T-helper 9 cell (primary cell): Measurements from ENCODE around the gene CPEB4.
A peak's percentile ranks its signal among the peaks of the same experiment; 100 is the strongest.

Experiments
- DNase-seq: peaks from one replicate; pipeline ENCODE4 v3.0.0-alpha.2; 2020
- total RNA-seq, 2 donors: gene quantifications; one replicate each; lab custom pipeline; 2026; lab: John Stamatoyannopoulos, UW

The CPEB4 gene
- 30.8 to 38.6 reads per million in 2 donors for total RNA-seq

DNA sequence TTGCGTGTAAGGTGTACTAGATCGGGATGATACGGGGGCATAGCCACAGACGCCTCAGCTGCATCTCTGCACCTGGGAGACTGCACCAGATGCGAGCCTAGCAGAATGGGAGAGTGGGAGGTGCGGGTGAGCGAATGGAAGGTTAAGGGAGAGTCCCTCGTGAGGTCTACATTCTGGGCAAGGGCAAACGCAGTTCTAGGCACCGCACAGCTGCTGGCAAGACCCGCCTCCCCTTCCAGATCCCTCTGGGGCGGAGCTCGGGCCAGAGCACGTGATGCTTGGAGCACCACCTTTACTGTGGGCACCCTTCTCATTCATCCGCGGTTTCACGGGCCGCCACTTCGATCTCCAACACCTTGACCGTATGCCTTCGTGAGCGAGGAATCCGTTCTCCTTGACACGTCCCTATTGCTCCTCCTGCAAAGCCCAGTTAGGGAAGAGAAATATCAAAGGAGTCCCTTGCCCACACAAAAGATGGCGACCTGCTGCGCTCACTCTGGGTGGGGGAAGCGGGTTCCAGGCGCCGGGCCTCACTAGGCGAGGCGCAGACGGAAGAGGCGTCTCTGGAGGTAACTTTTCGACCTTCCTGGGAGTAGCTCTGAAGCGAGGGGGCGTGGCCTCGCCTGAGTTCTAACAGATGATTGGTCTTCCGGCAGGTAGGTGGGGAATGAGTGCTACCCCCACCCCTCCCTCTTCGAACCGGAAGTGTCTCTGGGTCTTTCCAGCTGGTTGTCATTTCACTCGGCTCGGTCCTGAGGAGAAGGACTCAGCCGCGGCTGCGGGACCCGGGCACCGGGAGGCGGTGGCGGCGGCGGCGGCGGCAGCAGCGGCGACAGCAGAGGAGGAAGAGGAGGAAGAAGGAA is at the start of gene CPEB4:
Gene CPEB4 (plus strand): TSS at position 740 of the 863 bp plus-strand sequence. CDS start 1,385 bp downstream, outside the sequence.
- DNase-seq = peak; percentile 91

DNA sequence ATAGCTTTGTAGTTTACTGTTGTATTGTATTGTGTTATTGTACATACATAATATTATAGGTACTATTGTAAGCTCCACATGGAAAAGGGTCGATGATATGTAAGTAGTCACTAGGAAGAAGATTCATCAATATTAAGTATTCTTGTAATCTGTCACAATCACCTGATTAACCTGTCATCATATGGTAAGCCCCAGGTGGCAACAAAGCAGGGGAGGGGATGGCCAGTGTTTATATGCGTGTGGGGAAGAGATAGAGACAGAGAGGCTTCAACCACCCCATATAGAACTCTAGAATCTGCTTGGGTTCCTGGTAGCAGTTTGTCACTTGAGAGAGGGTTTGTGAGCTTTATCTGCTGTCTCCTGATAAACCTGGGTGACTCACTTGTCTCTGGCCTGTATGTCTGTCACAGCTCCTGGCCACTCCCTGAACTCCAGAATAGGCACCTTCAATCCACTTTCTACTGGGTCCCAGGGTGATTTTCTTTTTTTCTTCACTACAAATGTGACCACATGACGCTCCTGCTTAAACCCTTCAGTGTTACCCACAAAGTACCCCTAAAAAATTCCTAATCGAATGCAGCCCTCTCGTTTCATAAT is 48.9 kb upstream of the CPEB4 start:
- no peak for DNase-seq

DNA sequence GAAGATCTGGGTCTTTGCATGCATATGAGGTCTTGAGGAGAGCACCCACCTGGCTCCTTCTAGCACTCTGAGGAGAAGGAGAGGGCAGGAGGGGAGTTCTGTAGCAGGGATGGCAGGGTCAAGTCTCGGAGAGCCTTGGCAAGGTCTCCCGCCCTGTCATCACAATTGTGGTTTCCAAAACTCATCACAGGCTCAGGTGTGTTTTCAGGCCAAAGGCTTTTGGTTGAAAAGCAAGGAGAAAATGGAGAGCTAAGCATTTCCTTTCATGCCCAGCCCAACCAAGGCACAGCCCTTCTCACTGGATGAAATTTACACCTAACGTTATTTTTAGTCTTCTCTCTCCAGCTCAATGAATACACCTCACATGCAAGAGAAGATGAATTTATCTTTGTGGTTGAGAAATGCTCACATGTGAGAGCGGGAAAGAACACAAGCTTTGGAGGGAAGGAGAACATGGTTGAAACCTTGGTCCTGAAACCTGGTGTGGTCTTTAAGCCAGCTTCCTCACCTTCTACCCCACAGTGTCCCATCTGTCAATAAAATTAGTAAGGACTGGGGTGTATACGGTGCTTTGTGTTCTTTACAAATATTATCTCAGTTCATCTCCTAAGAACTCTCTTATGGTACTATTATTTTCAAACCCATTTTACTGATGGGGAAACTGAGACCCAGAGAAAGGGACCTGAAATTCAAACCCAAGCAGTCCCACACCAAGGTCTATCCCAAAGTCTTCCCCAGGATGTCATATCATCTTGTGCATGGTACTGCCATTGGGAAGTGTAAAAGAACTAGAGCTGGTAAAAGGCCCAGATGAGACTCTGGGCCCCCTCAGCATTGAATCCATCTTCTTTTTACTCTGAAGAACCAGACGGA is 47.8 kb upstream of the CPEB4 start:
- no peak for DNase-seq

DNA sequence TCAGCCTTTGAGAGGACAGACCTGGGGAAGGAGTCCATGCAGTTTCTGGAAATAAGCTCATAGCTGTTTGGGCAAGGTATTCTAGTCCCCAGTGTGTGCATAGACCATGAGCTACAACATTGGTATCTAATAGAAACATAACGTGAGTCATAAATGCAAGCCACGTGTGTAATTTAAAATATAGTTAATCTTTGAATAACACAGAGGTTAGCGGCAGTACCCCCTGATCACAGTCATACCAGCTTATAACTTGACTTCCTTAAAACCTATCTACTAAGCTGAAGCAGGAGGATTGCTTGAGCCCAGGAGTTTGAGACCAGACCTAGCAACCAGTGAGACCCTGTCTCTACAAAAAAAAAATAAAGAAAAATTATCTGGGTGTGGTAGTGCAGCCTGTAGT is 46.4 kb upstream of the CPEB4 start:
- DNase-seq = no peak

DNA sequence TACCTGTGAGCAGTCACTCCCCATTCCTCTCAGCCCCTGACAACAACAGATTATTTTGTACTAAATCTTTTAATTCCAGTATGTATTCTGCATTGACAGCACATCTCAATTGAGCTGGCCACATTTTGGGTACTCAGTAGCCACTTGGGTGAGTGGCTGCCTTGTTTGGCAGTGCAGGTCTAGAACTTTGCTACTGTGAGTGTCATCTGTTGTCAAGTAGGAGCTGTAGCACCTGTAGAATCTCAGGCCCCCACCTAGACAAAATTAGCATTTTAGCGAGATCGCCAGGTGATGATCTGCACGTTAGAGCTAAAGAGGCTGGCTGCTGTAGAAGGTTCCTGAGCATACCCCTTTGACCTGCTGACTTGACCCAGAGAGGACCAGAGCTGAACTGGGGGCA is 44.4 kb upstream of the CPEB4 start:
- DNase-seq = no peak

DNA sequence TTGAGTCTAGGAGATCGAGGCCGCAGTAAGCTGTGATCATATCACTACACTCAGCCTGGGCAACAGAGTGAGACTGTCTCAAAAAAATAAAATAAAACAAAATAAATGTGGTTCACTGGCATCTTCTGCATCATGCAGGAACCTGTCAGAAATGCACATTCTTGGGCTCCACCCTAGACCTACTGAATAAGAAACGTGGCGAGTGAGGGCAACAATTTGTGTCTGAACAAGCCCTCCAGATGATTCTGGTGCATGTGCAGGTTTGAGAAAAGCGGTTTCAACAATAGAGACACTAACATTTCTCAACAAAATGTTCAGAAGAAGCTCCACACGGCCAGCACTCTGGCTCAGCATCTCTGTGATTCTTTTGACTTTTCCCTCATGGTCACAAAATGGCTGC is 42.8 kb upstream of the CPEB4 start:
- DNase-seq = no peak

DNA sequence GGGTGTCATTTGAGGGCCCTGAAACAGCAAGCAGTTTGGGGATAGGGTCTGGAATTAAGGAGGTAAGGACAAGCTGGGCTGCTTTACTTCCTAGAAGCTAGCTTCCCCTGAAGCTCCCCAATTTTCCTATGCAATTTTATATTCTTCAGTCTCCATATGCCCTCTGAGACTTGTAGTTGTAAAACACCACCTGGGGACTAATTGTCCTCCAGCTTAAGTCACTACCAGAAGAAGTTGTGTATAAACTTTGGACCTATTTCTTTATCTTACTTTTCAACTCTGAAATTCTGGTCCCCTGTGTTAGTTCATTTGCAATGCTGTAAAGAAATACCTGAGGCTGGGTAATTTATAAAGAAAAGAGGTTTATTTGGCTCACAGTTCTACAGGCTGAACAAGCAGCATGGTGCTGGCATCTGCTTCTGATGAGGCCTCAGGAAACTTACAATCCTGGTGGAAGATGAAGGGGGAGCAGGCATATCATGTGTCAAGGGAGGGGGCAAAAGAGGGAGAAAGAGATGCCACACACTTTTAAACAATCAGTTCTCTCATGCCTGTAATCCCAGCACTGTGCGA is 41.1 kb upstream of the CPEB4 start:
- DNase-seq = no peak

DNA sequence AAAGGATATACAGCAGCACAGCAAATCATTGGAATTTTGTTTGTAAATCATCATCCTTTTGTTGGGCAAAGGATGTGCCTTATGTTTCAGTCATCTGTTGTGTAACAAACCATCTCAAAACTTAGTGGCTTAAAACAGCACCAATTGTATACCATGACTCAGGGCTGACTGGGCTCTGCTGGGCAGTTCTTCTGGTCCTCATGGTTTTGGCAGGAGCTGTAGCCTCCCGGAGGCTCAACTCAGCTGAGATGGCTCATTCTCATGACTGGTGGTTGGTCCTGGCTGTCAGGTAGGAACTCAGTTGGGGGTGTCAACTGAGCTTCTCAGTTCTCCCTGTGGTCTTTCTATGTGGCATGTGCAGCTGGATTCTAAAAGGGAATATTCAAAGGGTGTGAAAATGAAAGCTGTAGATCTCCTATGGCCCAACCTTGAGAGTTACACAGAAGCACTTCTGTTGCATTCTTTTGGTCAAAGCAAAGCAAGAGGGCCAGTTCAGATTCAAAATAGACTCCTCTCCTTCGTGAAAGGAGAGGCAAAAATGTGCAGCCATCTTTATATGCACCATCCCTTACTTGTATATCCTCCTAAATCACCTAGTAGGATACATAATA is 39.1 kb upstream of the CPEB4 start:
- DNase-seq = no peak

DNA sequence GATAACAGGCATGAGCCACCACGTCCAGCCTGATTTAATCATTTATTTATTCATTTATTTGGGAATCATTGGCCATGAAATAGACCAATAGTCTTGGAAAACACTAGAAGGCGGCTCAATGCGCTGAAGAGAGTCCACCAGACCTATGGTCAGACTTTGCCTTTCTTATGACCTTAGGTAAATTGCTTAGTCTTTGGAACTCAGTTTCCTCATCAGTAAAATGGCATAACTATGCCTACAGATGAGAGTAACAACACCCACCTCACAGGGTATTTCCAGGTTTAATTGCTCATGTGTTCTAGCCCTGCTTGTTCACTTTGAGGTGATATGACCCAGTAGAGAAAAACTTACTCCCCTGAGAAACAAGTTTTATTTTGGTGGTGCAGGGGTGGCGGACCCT is 38.2 kb upstream of the CPEB4 start:
- DNase-seq = no peak

DNA sequence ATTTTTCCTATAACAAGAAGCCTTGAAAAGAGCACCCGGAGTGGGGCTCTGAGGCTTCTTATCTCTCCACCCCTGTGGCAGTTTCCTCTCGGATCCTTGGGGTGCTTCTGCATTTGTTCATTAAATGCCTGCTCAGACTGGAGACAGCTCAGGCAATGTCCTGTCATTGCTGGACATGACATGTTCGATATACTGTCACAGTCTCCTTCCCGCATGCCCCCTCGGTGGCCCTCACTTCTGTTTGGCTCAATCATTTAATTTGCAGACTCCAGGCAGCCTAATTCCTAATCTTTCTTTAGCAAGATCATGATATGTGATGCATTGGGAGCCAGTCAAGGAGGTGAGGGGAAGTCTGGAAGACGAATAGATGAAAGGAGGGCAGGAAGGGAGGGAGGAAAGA is 37.5 kb upstream of the CPEB4 start:
- no peak for DNase-seq

DNA sequence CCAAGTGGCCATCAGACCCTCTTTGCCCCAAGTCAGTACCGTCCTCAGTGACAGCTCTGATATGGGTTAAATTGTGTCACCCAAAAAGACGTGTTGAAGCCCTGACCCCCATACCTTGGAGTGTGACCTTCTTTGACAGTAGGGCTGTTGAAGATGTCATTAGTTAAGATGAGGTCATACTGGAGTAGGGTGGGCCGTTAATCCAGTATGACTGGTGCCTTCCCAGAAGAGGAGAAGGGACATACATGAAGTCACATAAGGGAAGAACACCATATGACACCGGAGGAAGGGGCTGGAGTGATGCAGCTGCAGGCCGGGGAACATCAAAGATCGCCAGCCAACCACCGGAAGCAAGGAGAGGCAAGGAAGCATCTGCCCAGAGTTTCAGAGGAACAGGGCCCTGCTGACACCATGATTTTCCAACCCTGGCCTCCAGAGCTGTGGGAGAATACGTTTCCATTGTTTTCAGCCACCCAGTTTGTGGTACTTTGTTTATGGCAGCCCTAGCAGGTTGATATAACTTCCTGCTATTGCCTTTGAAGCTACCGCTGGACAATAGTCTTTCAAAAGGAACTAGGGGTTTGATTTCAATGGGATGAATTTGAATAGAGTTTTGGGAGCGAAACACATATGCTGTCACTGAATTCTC is 36.4 kb upstream of the CPEB4 start:
- no peak for DNase-seq

DNA sequence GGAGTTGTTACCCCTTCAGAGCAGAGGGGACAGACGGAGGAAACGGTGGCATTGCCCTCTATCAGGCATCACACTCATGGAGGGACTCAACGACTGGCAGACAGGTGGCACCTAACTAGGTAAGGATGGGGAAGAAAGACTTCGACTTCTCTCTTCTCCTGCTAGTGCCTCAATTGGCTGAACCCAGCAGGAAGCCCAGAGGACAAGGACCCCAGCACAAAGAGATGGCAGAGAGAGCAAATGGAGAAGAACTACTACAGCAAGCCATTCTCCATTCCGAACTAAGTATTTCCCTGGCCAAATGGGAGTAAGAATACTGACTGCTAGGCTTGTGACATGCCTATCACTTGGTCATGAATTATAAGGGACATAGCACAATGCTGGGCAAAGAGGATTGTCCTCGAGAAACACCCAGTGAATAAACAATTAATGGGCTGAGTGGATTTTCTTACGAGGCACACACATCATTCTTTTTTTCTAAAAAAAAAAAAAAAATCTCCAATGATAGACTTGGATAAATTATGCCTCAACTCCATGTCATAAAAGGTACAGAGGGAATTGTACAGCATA is 35.3 kb upstream of the CPEB4 start:
- DNase-seq = no peak

DNA sequence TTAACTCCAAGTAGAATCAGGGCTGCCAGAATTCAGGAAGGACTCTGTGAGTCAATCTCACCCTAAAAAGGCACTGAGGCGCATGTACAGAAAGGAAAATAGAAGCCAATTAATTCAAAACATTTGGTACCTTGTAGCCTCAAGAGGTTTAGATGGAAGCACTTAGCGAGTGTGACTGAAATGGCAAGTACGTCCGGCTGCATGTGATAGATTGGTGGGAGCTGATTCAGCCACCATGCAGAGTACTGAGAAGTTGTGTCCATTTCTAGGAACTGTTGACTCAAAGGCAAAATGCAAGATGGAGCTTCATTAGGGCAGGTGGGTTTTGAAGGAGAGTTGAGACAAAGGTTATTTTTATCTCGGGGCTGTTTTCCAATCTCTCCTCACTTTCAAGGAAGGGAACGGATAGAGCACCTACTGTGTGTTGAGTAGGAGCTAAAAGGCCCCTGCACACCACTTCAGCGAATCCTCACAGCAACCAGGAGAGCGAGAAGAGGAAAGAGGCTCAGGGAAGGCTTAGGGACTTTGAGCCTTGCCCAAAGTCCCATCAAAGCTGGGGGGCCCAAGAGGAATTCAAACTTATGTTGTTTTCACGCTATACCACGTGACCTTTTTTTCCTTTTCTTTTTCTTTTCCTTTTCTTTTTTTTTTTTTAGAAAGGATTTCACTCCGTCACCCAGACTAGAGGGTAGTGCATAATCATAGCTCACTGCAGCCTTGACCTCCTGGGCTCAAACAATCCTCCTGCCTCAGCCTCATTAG is 34.6 kb upstream of the CPEB4 start:
- DNase-seq = no peak

DNA sequence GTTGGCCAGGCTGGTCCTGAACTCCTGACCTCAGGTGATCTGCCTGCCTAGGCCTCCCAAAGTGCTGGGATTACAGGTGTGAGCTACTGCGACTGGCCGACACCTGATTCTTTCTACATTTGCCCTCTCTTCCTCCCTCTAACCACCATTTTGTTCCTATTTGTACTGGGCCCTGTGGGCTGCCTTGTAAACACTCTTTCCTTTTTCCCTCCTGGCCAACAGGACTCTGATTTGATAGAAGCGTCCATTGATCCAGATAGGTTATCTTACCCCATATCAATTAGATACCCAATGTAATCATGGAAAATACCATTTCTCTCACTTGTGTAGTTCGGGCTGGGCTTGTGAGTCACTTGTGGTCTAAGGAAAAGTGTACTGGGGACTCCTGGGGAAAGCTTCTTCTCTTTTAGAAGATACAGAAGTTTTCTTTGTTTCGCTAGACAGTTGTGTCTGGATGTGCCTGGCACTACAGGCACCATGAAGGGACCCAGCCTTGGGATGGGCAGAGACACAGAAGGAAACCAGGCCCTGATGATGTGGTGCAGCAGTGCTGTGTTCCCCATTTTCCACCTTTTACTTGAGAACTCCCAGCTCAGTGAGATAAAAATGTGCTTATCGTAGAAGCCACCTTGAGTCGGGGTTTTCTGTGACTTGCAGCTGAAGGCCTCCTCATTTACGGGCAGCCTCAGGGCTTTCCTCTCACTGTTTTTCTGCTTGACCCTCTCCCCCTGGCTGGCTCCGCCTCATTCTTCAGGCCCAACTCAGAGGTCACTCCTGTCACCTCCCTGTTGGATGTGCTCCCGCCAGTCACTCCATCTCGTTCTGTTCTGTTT is 32.8 kb upstream of the CPEB4 start:
- DNase-seq = no peak

DNA sequence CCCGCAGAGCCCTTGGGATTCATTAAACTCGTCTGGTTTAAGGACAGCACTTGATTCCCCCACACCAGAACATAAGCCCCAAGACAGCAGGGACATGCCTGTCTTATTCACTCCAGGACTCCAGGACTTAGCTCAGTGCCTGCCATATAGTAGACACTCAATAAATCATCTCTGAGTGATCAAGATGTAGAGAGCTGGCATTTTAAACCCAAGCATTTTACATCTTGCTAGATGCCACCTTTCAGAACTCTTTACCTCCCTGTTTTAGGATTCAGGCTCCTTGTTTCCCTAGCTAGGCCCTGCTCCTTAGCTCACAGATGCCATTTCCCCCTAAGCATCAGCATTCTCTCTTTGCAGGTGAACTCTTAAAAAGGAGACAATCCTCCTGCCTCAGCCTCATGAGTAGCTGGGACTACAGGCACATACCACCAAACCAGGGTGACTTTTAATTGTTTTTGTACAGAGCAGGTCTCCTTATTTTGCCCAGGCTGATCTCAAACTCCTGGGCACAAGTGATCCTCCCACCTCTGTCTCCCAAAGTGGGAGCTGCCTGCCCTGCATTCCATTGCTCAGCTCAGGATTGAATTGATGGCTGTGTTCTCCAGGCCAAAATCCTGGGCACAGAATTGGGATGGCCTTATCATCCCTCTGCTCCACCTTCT is 32.0 kb upstream of the CPEB4 start:
- no peak for DNase-seq

DNA sequence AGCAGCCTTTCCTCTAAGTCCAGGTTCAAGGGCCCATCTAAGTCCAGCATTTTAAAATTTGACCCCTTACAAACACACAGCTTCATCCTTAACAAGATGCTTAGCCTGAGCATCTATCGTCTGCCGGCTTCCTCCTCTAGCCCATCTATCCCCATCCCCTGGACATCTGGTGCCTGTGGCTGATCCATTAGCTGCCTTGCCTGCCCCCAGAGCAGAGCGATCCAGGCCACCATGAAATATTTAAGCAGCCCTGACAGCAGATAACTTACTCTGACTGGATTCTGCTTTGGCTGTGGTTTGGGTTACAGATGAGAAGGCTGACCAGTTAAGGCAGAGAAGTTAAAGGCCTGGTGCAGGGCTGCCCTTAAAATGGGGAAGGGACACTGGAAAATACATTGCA is 30.9 kb upstream of the CPEB4 start:
- DNase-seq = no peak

DNA sequence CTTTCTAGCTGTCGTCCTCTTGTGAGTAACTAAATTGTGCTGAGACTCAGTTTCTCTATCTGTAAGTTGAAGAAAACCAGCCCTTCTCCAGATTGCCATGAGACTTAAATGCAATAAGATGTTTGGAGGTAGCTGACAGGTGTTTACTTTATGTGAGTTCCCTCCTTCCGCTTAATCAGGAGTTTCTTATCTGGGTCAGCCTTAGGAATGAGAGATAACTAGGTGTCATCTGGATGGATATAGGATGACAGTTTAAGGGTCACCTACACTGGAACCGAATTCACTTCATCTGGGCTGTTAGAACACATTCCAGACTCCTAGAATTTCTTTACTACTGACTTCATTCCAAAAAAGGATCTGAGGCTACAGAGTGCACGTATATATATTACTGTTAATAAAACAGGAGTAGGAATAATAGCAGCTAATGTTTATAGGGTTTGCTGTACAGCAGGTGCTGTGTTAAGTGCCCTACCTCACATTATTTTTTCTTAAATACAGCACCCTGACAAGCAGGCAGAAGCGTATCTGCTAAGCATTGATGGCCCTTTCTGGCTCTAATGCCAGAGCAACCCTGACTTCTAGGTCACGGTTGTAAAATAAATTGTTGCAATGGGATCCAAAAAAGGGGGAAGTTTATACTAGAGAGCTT is 30.0 kb upstream of the CPEB4 start:
- no peak for DNase-seq

DNA sequence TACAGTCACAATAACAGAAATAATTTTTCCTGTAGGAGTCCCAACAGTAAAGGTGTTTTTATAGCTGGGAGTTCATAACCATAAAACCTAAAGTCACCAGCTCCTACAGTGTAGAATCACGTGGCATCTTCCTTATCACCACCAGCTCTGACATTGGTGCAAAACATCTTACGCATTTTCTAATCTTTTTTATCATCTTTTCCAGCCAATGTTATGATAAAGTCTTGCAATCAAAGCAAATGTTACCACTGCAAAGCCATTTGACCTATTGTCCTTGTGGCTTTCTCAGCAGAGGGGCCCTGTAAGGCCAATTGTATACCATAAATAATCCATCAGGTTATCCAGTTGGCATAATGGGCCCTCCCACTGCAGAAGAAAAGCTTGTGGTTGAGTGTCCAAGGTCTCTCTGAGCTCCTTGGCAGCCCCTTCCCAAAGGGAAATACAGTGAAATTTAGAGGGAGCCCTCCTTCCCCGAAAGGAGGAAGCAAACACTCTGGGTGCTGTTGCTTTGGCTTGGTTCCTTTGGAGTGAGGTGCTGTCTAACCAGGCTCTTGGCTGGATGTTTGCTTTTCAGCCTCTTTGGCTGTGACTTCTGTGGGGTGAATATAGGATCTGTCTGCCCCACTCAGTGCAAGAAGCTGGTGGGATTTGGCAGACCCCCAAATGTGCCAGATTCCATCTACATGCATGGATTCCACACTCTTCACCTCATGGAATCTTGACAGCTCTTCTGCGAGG is 29.3 kb upstream of the CPEB4 start:
- no peak for DNase-seq
